ENCODE measurements around the gene SH2D1A.

The SH2D1A gene

GRCh38 chrX:124421898-124422655 is 75.7 kb downstream of the SH2D1A start:
- DNase-seq (ENCODE audit: low spot score) = no peak
